ENCODE data around the gene MCM7. TPM values are rescaled to one million over a fixed set of nuclear protein-coding genes. Genes with fewer than 3 reads are reported as not detected.

Gene MCM7
- total RNA-seq (2022; extraction: Qiagen RNA extraction) = 223 to 257 TPM (median 247 TPM) in 5 replicates

GRCh38 chr7:100101016-100101862, at the start of gene MCM7, which contains the start of gene AP4M1:
MCM7 (minus strand) TSS chr7:100101397; CDS start chr7:100101294, 103 bp downstream.
AP4M1 (plus strand) TSS chr7:100101643; CDS start chr7:100101715, 72 bp downstream.

GRCh38 chr7:100148559-100149328, 47.5 kb upstream of the MCM7 start, which contains the start of gene LAMTOR4:
LAMTOR4 (plus strand) TSS chr7:100148918; CDS start chr7:100148973, 55 bp downstream.

DNA sequence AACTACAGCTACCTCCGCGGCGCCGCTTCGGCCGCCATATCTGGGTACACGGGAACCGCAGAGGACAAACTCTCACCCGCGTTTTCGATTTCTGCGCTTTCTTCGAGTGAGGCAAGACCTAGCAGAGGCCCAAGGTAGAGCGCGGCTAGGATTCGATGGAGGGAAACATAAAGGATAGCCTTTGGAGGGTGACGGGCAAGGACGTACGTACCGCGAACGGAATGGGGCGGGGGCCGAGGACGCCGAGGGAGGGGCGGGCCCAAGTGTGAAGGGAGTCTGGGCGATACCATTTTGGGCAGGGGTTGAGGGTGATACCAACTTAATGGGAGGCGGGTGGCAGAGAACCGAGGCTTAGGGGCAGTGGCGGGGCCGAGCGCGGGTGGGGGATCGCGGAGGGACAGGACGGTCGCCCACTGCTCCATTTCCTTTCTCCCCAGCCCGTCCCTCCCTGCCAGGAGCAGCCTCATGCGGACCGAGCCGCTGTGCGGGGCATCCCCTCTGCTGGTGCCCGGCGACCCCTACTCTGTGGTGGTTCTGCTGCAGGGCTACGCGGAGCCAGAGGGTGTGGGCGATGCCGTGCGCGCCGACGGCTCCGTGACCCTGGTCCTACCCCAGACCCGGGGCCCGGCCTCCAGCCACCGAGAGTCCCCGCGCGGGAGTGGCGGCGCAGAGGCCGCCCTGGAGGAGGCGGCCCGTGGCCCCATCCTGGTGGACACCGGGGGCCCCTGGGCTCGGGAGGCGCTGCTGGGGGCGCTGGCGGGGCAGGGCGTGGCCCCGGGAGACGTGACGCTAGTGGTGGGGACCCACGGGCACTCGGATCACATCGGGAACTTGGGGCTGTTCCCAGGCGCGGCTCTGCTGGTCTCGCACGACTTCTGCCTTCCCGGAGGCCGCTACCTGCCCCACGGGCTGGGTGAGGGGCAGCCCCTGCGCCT, 26.0 kb upstream of the MCM7 start, which contains the start of gene MBLAC1:
Gene MBLAC1, plus strand, starts transcription at position 37 of the 935 bp plus-strand sequence. Its CDS starts 429 bp downstream, at position 466.

DNA sequence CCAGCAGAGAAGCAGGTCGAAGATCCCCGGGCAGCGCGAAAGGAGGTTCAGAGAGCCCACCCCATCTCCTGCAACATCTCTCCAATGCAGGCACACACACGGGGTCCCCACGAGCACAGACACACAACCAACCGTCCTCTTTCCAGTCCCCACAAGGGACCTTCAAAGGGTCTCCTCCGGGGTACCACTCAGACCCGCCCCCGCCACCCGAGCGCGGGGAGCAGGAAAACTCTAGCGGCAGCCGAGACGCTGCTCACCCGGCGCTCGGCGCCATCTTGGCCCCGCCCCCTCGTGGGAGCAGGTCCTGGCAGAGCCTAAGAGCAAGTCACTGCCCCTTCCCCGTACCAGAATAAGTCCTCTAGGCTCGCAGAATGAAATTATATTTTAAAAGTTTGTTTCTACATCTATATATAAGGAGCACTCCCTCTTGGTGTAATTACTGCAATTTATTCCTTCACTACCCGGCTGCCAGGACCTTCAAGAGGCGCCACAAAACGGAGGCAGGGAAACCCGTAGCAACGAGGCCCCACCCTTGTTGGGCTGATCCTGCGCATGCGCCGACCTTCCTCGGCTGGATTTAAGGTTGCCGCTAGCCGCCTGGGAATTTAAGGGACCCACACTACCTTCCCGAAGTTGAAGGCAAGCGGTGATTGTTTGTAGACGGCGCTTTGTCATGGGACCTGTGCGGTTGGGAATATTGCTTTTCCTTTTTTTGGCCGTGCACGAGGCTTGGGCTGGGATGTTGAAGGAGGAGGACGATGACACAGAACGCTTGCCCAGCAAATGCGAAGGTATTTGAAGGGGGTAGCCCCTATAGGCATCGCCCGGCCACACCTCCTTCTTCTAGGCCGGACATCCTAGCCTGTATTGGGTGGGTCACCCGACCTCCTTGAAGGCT, 18.1 kb upstream of the MCM7 start, which contains the start of the genes CNPY4 and TAF6:
Gene CNPY4, plus strand, starts transcription at position 563 of the 898 bp plus-strand sequence. Its CDS starts 111 bp downstream, at position 674.
Gene TAF6, minus strand, starts transcription at position 287 of the 898 bp plus-strand sequence. CDS start 5,149 bp downstream, outside the sequence.

DNA sequence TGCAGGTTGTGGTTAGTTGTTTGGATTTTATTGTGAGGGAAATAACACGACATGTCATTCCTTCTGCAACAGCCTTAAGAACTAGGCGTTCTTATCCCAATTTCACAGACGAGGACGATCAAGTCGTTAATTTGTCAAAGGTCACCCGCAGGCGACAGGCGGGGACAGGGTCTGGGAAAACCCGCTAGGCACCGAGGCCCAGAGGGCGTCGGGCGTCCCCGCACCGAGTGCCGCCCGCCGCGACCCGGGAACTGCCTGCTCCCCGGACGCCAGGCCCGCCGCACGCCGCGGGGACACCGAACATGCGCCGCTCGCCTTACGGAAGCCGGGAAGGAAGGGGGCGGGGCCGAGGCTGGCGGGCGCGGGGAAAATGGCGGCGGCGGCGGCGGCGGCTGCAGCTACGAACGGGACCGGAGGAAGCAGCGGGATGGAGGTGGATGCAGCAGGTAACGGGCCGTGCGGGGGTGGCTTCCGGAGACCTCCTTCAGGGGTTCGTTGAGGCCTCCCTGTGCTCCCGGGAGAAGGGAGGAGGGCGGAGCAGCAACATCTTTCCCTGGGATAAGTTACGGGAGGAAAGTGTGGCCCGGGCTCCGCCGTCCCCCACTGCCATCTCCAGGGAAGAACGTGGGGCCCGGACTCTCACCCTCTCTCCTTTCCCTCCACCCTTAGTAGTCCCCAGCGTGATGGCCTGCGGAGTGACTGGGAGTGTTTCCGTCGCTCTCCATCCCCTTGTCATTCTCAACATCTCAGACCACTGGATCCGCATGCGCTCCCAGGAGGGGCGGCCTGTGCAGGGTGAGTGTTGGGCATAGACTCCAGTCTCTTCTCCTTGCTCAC, 12.4 kb downstream of the MCM7 start, which contains the start of gene COPS6:
Gene COPS6, plus strand, starts transcription at position 349 of the 837 bp plus-strand sequence. Its CDS starts 22 bp downstream, at position 371.

DNA sequence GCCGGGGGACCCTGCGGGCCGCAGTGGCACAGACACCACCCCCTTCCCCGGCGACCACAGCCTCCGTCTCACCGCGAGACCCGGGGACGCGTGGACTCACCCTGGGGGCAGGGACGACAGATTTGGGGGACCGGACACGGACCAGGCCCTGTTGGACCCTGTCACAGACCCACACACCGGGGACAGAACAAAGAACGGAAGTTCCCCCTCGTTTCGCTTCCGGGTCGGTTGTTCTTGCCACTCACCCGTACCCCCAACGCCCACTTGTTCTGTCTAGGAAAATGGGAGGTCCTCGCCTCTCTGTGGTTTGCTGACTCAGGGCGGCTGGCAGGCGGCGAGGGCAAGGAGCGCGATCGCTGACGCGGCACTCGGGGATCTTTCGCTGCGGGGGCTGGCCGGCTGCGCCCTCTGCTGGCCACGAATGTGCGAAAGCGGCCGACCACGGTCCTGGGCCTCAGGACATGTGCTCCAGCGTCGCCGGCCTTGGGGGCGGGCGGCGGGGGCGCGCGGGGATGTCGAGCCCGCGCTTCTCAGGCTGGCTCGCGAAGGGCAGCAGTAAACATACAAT, 19.6 kb downstream of the MCM7 start, which contains the start of gene ZNF3:
Gene ZNF3, minus strand, starts transcription at position 189 of the 568 bp plus-strand sequence. CDS start 4,366 bp downstream, outside the sequence.

GRCh38 chr7:100049441-100050291, 51.5 kb downstream of the MCM7 start, which contains the start of gene ZSCAN21:
ZSCAN21 (plus strand) TSS chr7:100049774; CDS start chr7:100057007, 7,233 bp downstream.

Other genes starting within 250 kb of the MCM7 start
- not detected in 5 replicates for gene OR2AE1, start 224.4 kb downstream of the MCM7 start, total RNA-seq (2022; extraction: Qiagen RNA extraction)
- gene TRIM4, start 181.9 kb downstream of the MCM7 start, total RNA-seq (2022; extraction: Qiagen RNA extraction) = 24.2 to 32.7 TPM (median 26.6 TPM) in 5 replicates
- 0.09 to 0.22 TPM (median 0.10 TPM) in 3 of 5 replicates, not detected in the others for gene GJC3, start 171.8 kb downstream of the MCM7 start, total RNA-seq (2022; extraction: Qiagen RNA extraction)
- gene AZGP1, start 125.4 kb downstream of the MCM7 start, total RNA-seq (2022; extraction: Qiagen RNA extraction) = 0.06 TPM in 1 of 5 replicates, not detected in the others
- gene ZKSCAN1, start 85.8 kb downstream of the MCM7 start, total RNA-seq (2022; extraction: Qiagen RNA extraction) = 6.8 to 10.8 TPM (median 9.4 TPM) in 5 replicates
- gene ZSCAN21, start 51.6 kb downstream of the MCM7 start, total RNA-seq (2022; extraction: Qiagen RNA extraction) = 8.9 to 12.4 TPM (median 10.3 TPM) in 5 replicates
- 18.7 to 22.7 TPM (median 19.8 TPM) in 5 replicates for gene ZNF3, start 19.7 kb downstream of the MCM7 start, total RNA-seq (2022; extraction: Qiagen RNA extraction)
- 153 to 188 TPM (median 175 TPM) in 5 replicates for gene COPS6, start 12.4 kb downstream of the MCM7 start, total RNA-seq (2022; extraction: Qiagen RNA extraction)
- gene AP4M1, start 246 bp upstream of the MCM7 start, total RNA-seq (2022; extraction: Qiagen RNA extraction) = 15.1 to 17.7 TPM (median 17.0 TPM) in 5 replicates
- 62.3 to 71.2 TPM (median 67.8 TPM) in 5 replicates for gene TAF6, start 18.0 kb upstream of the MCM7 start, total RNA-seq (2022; extraction: Qiagen RNA extraction)
- gene CNPY4, start 18.2 kb upstream of the MCM7 start, total RNA-seq (2022; extraction: Qiagen RNA extraction) = 10.4 to 12.8 TPM (median 12.0 TPM) in 5 replicates
- 2.6 to 3.4 TPM (median 3.2 TPM) in 5 replicates for gene MBLAC1, start 25.6 kb upstream of the MCM7 start, total RNA-seq (2022; extraction: Qiagen RNA extraction)
- gene LAMTOR4, start 47.5 kb upstream of the MCM7 start, total RNA-seq (2022; extraction: Qiagen RNA extraction) = 145 to 212 TPM (median 183 TPM) in 5 replicates
- gene TRAPPC14, start 57.3 kb upstream of the MCM7 start, total RNA-seq (2022; extraction: Qiagen RNA extraction) = 8.7 to 15.5 TPM (median 14.7 TPM) in 5 replicates
- 0.06 to 0.15 TPM (median 0.08 TPM) in 5 replicates for gene GAL3ST4, start 67.2 kb upstream of the MCM7 start, total RNA-seq (2022; extraction: Qiagen RNA extraction)
- gene GPC2, start 76.0 kb upstream of the MCM7 start, total RNA-seq (2022; extraction: Qiagen RNA extraction) = 0.82 to 1.5 TPM (median 1.1 TPM) in 5 replicates
- 0.18 to 0.23 TPM (median 0.22 TPM) in 5 replicates for gene STAG3, start 76.5 kb upstream of the MCM7 start, total RNA-seq (2022; extraction: Qiagen RNA extraction)
- not detected in 5 replicates for gene PVRIG, start 118.6 kb upstream of the MCM7 start, total RNA-seq (2022; extraction: Qiagen RNA extraction)
- gene SPDYE3, start 206.3 kb upstream of the MCM7 start, total RNA-seq (2022; extraction: Qiagen RNA extraction) = not detected in 5 replicates

Measured in A549 treated with CORT108297 at 1 μM for 4 hours (cell line).